ENCODE measurements around the gene CLTCL1. TPM values are rescaled to one million over a fixed set of nuclear protein-coding genes. Genes with fewer than 3 reads are reported as not detected.

Gene CLTCL1
- polyA plus RNA-seq, 1 donor (not counting 4 experiments of a cell fraction or from before 2014, with no cell fraction given), result 12.4 TPM

DNA sequence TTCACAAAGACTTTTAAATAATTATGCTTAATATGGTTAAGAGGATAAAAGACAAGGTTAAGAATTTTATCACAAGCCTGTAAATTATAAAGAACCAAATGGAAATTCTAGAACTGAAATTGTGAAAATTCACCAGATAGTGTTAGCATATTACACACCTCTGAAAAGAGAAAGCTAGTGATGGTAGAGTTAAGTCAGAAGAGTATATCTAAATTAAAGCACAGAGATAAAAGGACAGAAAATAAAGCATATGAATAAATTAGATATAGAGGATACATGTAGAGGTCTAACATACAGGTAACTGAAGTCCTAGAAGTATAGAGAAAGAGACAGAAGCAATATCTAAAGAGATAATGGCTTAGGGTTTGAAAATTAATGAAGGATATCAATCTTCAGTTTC is 4.2 kb upstream of the CLTCL1 start:
- no peak overlapping the region for H3K9ac ChIP-seq (ENCODE audit: control insufficient read depth, extremely low read depth, insufficient read depth, low read length)
- no peak overlapping the region for H2AFZ ChIP-seq (ENCODE audit: control insufficient read depth, low read length)
- H4K20me1 ChIP-seq (ENCODE audit: control insufficient read depth, extremely low read depth, insufficient read depth, low read length), result no peaks in the 10 kb centered on the region
- no peak overlapping the region for H3K27ac ChIP-seq (ENCODE audit: control insufficient read depth, insufficient read depth, low read length)
- H3K4me3 ChIP-seq (ENCODE audit: control insufficient read depth in 2 of 3, extremely low read depth in 1 of 3, insufficient read depth in 2 of 3, low read depth in 1 of 3, low read length in 3 of 3), result no peak overlapping the region
- H3K36me3 ChIP-seq (ENCODE audit: control insufficient read depth in 2 of 2, extremely low read depth in 1 of 2, insufficient read depth in 2 of 2, low read length in 2 of 2), result no peaks in the 10 kb centered on the region
- no peak overlapping the region for H3K4me2 ChIP-seq (ENCODE audit: control insufficient read depth, extremely low read depth, insufficient read depth, low read depth, low read length)
- H3K9me1 ChIP-seq (ENCODE audit: control insufficient read depth, extremely low read depth, insufficient read depth, low read length), result no peaks in the 10 kb centered on the region
- no peaks in the 10 kb centered on the region for H3K9me3 ChIP-seq (ENCODE audit: control insufficient read depth, low read depth, low read length)
- FAIRE-seq, result no peak
- no peaks in the 10 kb centered on the region for H3K79me2 ChIP-seq (ENCODE audit: control insufficient read depth, insufficient read depth, low read length)
- dilution Hi-C loops (cut with MboI; ENCODE audit: extremely low pct_ligation_motif_present, low sequenced_read_pairs), result no loop called here
- H3K4me1 ChIP-seq (ENCODE audit: control insufficient read depth, extremely low read depth, insufficient read depth, low read length), result peaks cover 13% of the 10 kb centered on the region
- no peak for DNase-seq (ENCODE audit: low read depth, low spot score)
- no peaks in the 10 kb centered on the region for H3K27me3 ChIP-seq (ENCODE audit: control insufficient read depth, extremely low read depth, insufficient read depth, low read length)
- TF ChIP-seq EZH2 (IDR thresholded peaks at IDR 0.05; ENCODE audit: low read length), result no peak

GRCh38 chr22:19292458-19293230 is 1.1 kb upstream of the CLTCL1 start:
- Histone ChIP-seq H2AFZ (ENCODE audit: control insufficient read depth, low read length) (peak overlapping the region; percentile 100), H3K36me3 (ENCODE audit: control insufficient read depth in 2 of 2, extremely low read depth in 1 of 2, insufficient read depth in 2 of 2, low read length in 2 of 2) (no peaks in the 10 kb centered on the region), H3K4me1 (ENCODE audit: control insufficient read depth, extremely low read depth, insufficient read depth, low read length) (peaks cover 34% of the 10 kb centered on the region), H3K4me2 (ENCODE audit: control insufficient read depth, extremely low read depth, insufficient read depth, low read depth, low read length) (peak overlapping the region; percentile 95), H3K4me3 (ENCODE audit: control insufficient read depth in 2 of 3, extremely low read depth in 1 of 3, insufficient read depth in 2 of 3, low read depth in 1 of 3, low read length in 3 of 3) (peak overlapping the region; percentile 51 to 82 (median 79)), H3K9me1 (ENCODE audit: control insufficient read depth, extremely low read depth, insufficient read depth, low read length) (no peaks in the 10 kb centered on the region), H4K20me1 (ENCODE audit: control insufficient read depth, extremely low read depth, insufficient read depth, low read length) (no peaks in the 10 kb centered on the region), H3K9me3 (ENCODE audit: control insufficient read depth, low read depth, low read length) (no peaks in the 10 kb centered on the region), H3K79me2 (ENCODE audit: control insufficient read depth, insufficient read depth, low read length) (no peaks in the 10 kb centered on the region), H3K27me3 (ENCODE audit: control insufficient read depth, extremely low read depth, insufficient read depth, low read length) (no peaks in the 10 kb centered on the region), H3K27ac (ENCODE audit: control insufficient read depth, insufficient read depth, low read length) (peak overlapping the region; percentile 67), H3K9ac (ENCODE audit: control insufficient read depth, extremely low read depth, insufficient read depth, low read length) (peak overlapping the region; percentile 88)
- dilution Hi-C loops (cut with MboI; ENCODE audit: extremely low pct_ligation_motif_present, low sequenced_read_pairs), result no loop called here
- TF ChIP-seq EZH2 (IDR thresholded peaks at IDR 0.05; ENCODE audit: low read length), result no peak
- TF ChIP-seq, protein P1, sequence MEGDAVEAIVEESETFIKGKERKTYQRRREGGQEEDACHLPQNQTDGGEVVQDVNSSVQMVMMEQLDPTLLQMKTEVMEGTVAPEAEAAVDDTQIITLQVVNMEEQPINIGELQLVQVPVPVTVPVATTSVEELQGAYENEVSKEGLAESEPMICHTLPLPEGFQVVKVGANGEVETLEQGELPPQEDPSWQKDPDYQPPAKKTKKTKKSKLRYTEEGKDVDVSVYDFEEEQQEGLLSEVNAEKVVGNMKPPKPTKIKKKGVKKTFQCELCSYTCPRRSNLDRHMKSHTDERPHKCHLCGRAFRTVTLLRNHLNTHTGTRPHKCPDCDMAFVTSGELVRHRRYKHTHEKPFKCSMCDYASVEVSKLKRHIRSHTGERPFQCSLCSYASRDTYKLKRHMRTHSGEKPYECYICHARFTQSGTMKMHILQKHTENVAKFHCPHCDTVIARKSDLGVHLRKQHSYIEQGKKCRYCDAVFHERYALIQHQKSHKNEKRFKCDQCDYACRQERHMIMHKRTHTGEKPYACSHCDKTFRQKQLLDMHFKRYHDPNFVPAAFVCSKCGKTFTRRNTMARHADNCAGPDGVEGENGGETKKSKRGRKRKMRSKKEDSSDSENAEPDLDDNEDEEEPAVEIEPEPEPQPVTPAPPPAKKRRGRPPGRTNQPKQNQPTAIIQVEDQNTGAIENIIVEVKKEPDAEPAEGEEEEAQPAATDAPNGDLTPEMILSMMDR (optimal IDR thresholded peaks at IDR 0.05 in 1 of 3, IDR thresholded peaks at IDR 0.05 in 1 of 3, conservative IDR thresholded peaks at IDR 0.05 in 1 of 3; ENCODE audit: extremely low read depth in 1 of 3, insufficient read depth in 2 of 3, low read length in 3 of 3), result no peak
- FAIRE-seq (peak; percentile 68), DNase-seq (ENCODE audit: low read depth, low spot score) (no peak)
